PC-3 (cell line): Measurements from ENCODE around the gene PJA1. TPM values are rescaled to one million over a fixed set of nuclear protein-coding genes. Genes with fewer than 3 reads are reported as not detected.

Experiments used
- ATAC-seq: fragments of 200-7000 bp; cut with Tn5 transposase; 2 replicates; pipeline ENCODE4 v1.9.1; 2020; ENCODE audit warnings: mild to moderate bottlenecking, moderate library complexity
- BruUV-seq: library from RNA; stranded (reverse); fragments of 400-500 nt; replicated peaks from 2 replicates; lab custom pipeline; 2021; lab: Mats Ljungman, UMichigan
- CTCF ChIA-PET: fragments of 300-600 bp; sonication (Branson Sonifier 250); formaldehyde crosslinking; loops from one replicate; lab custom pipeline; 2022; ENCODE audit warnings: antibody characterized with exemption; lab: Charles Lee
- POLR2A ChIA-PET: fragments of 300-600 bp; sonication (Branson Sonifier 250); formaldehyde crosslinking; loops from one replicate; lab custom pipeline; 2022; ENCODE audit warnings: antibody characterized with exemption; ENCODE audit not compliant: unreplicated experiment; lab: Charles Lee
- DNase-seq: peaks from one replicate; pipeline ENCODE4 v3.0.0-alpha.2; 2015
- H2AFZ ChIP-seq: fragments of 300-600 bp; sonication (generic); 2 replicates; pipeline ENCODE4 v1.6.0; 2016; ENCODE audit warnings: antibody characterized with exemption, low read length
- H3F3A ChIP-seq: fragments of 300-600 bp; sonication (generic); one replicate; pipeline ENCODE4 v1.6.0; 2017; ENCODE audit warnings: antibody characterized with exemption, low read length, control low read depth, mild to moderate bottlenecking; ENCODE audit not compliant: unreplicated experiment
- H3K27ac ChIP-seq: fragments of 300-600 bp; sonication (generic); 2 replicates; pipeline ENCODE4 v1.5.1; 2016; ENCODE audit warnings: mild to moderate bottlenecking, low read length
- H3K27me3 ChIP-seq: fragments of 300-600 bp; sonication (generic); 2 replicates; pipeline ENCODE4 v1.6.1; 2016; ENCODE audit warnings: low read length, mixed read lengths
- H3K36me3 ChIP-seq: fragments of 300-600 bp; sonication (generic); 2 replicates; pipeline ENCODE4 v1.6.1; 2016; ENCODE audit warnings: low read depth, mixed run types, low read length, mixed read lengths
- H3K4me1 ChIP-seq: fragments of 300-600 bp; sonication (generic); 2 replicates; pipeline ENCODE4 v1.5.1; 2016; ENCODE audit warnings: low read length; ENCODE audit not compliant: insufficient read depth
- H3K4me2 ChIP-seq: fragments of 300-600 bp; sonication (generic); 2 replicates; pipeline ENCODE4 v1.6.0; 2016; ENCODE audit warnings: low read length
- H3K4me3 ChIP-seq: fragments of 300-600 bp; sonication (generic); 2 replicates; pipeline ENCODE4 v1.5.1; 2016; ENCODE audit warnings: mild to moderate bottlenecking, low read length, mixed read lengths
- H3K79me2 ChIP-seq: fragments of 300-600 bp; sonication (generic); 2 replicates; pipeline ENCODE4 v1.6.1; 2017; ENCODE audit warnings: low read length, mixed read lengths
- H3K9ac ChIP-seq: fragments of 300-600 bp; sonication (generic); 2 replicates; pipeline ENCODE4 v1.6.0; 2016; ENCODE audit warnings: mild to moderate bottlenecking, low read length
- H3K9me2 ChIP-seq: fragments of 300-600 bp; sonication (generic); replicated peaks from 2 replicates; pipeline ENCODE4 v1.6.1; 2016; ENCODE audit warnings: mixed run types, low read length, mixed read lengths
- H3K9me3 ChIP-seq: fragments of 300-600 bp; sonication (generic); 2 replicates; pipeline ENCODE4 v1.6.1; 2016; ENCODE audit warnings: low read length, mixed read lengths
- H4K20me1 ChIP-seq: fragments of 300-600 bp; sonication (generic); 2 replicates; pipeline ENCODE4 v1.6.1; 2016; ENCODE audit warnings: low read length, mixed read lengths
- EZH2 ChIP-seq: fragments of 300-600 bp; sonication (generic); IDR thresholded peaks from one replicate; pipeline ENCODE4 v1.6.1; 2017; ENCODE audit warnings: antibody characterized with exemption, mild to moderate bottlenecking, low read length; ENCODE audit not compliant: unreplicated experiment
- EZH2phosphoT487 ChIP-seq: fragments of 300-600 bp; sonication (generic); IDR thresholded peaks from 2 replicates; pipeline ENCODE4 v1.6.1; 2018; ENCODE audit warnings: mild to moderate bottlenecking, antibody characterized with exemption, low read length, borderline replicate concordance
- intact Hi-C: fragments of 100-400 bp; cut with micrococcal nuclease; formaldehyde crosslinking; loops from 2 replicates; pipeline ENCODE4 v1.9.0; 2023
- total RNA-seq: library from RNA; depleted of rRNA; stranded (reverse); fragments of >200 nt; gene quantifications from 2 replicates; pipeline ENCODE4 v1.2.3, GENCODE V29; 2014
- TF ChIP-seq, protein P1 (sequence below): fragments of 300-600 bp; sonication (generic); conservative IDR thresholded peaks from 2 replicates; pipeline ENCODE4 v1.5.1; 2017; ENCODE audit warnings: antibody characterized with exemption, low read depth, mild to moderate bottlenecking, low read length

PJA1 gene
- total RNA-seq, 1 experiment from 2014 or later, result 37.6 TPM

DNA sequence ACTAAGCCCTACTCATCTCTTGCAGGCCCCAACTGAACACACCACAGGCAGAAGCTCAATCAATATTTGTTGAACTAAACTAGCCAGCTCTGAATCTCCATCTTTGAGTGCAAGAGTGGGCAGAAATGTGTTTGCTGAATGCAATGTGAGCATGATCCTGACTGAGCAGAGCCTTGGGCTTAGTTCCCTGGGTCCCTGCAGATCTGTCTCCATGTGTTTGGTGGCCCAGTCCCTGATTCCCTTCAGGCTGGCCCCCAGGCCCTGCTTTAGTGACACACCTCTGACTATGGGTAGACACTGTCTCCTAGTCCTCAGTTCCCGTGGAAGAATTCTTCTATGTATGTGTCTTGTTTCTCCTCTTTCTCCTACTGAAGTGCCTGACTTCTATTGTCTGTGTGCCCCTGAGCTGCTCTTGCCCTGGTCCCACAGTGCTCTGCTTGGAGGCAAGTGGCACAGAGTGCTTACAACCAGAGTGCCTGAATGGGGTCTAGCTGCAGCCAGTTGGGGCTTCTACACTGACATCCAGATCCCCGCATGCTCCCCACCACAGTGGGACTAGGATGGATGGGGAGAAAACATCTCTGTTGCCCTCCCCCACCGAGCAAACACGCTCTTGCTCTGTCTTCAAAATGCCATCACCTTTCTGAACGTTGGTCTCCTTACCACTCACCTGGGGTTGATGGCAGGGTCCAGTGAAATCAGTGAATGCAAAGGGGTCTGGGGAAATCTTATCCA is 9.3 kb downstream of the PJA1 start:
- no peaks in the 10 kb centered on the region for H3K9me3 ChIP-seq
- H3K9me2 ChIP-seq, result no peaks in the 10 kb centered on the region
- peaks cover 36% of the 10 kb centered on the region for H3K4me1 ChIP-seq
- no peak overlapping the region for H3K9ac ChIP-seq
- H3F3A ChIP-seq, result no peaks in the 10 kb centered on the region
- no peaks in the 10 kb centered on the region for H3K36me3 ChIP-seq
- ChIA-PET CTCF (no interaction called here), POLR2A (interaction anchor here (0.7 kb wide), 1 partner anchor 327 kb away, joined by 4 read pairs; no protein-coding TSS in a partner anchor)
- H3K27ac ChIP-seq, result no peak overlapping the region
- no peak overlapping the region for H3K4me2 ChIP-seq
- intact Hi-C loops, result loop anchor here (10.0 kb wide), 1 partner anchor 121 kb away; no protein-coding TSS in a partner anchor
- TF ChIP-seq EZH2phosphoT487, result no peak
- TF ChIP-seq, protein P1, sequence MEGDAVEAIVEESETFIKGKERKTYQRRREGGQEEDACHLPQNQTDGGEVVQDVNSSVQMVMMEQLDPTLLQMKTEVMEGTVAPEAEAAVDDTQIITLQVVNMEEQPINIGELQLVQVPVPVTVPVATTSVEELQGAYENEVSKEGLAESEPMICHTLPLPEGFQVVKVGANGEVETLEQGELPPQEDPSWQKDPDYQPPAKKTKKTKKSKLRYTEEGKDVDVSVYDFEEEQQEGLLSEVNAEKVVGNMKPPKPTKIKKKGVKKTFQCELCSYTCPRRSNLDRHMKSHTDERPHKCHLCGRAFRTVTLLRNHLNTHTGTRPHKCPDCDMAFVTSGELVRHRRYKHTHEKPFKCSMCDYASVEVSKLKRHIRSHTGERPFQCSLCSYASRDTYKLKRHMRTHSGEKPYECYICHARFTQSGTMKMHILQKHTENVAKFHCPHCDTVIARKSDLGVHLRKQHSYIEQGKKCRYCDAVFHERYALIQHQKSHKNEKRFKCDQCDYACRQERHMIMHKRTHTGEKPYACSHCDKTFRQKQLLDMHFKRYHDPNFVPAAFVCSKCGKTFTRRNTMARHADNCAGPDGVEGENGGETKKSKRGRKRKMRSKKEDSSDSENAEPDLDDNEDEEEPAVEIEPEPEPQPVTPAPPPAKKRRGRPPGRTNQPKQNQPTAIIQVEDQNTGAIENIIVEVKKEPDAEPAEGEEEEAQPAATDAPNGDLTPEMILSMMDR, result no peak
- no peak for TF ChIP-seq EZH2
- H2AFZ ChIP-seq, result no peak overlapping the region
- BruUV-seq, result no TSS peak
- DNase-seq, result no peak
- no peaks in the 10 kb centered on the region for H3K79me2 ChIP-seq
- ATAC-seq, result no peak
- no peaks in the 10 kb centered on the region for H3K27me3 ChIP-seq
- no peak overlapping the region for H3K4me3 ChIP-seq
- no peaks in the 10 kb centered on the region for H4K20me1 ChIP-seq

DNA sequence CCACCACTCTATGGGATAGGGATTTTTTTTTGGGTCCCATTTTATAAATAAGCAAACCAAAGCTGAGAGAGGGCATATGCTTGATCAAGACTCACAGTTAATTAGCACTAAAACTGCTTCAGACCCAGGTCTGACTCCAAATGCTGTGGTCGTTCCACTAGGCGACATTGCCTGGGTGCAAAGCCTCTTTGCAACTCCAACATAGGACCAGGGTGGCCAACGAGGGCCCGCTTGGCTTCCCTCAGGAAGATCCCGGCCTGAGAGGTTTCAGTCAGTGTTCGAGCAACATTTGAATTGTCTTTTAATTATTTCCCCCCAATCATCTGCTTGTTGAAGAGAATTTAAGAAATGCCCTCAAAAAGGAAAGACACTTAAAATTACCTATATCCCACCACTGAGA is 11.2 kb downstream of the PJA1 start:
- Histone ChIP-seq H3K27ac (no peak overlapping the region), H2AFZ (no peak overlapping the region), H3K9me2 (no peaks in the 10 kb centered on the region), H4K20me1 (no peaks in the 10 kb centered on the region), H3K9ac (no peak overlapping the region), H3K36me3 (no peaks in the 10 kb centered on the region), H3K9me3 (no peaks in the 10 kb centered on the region), H3K4me3 (no peak overlapping the region), H3K27me3 (no peaks in the 10 kb centered on the region), H3F3A (no peaks in the 10 kb centered on the region), H3K79me2 (no peaks in the 10 kb centered on the region), H3K4me2 (no peak overlapping the region), H3K4me1 (peaks cover 44% of the 10 kb centered on the region)
- no peak for ATAC-seq
- BruUV-seq, result no TSS peak
- no peak for DNase-seq
- ChIA-PET CTCF (no interaction called here), POLR2A (no interaction called here)
- intact Hi-C loops, result loop anchor here (5.0 to 10.0 kb wide), 3 partner anchors 68 to 327 kb away; partner anchors contain the start of gene EFNB1
- TF ChIP-seq EZH2phosphoT487 (no peak), EZH2 (no peak)
- TF ChIP-seq, protein P1, result no peak

GRCh38 chrX:69153060-69153730 is 12.1 kb downstream of the PJA1 start:
- H3K36me3 ChIP-seq, result no peaks in the 10 kb centered on the region

More at GRCh38 chrX:69153060-69153730, 12.1 kb downstream of the PJA1 start:
- peak overlapping the region; percentile 6; the same call in 1 of the 2 replicates for H3K9ac ChIP-seq
- no peaks in the 10 kb centered on the region for H3K9me2 ChIP-seq
- H4K20me1 ChIP-seq, result no peaks in the 10 kb centered on the region
- peak overlapping the region; percentile 96 for H3K27ac ChIP-seq
- H3F3A ChIP-seq, result no peaks in the 10 kb centered on the region
- ChIA-PET CTCF (no interaction called here), POLR2A (no interaction called here)
- peaks cover 39% of the 10 kb centered on the region for H3K4me1 ChIP-seq
- no peaks in the 10 kb centered on the region for H3K27me3 ChIP-seq
- intact Hi-C loops, result loop anchor here (5.0 to 10.0 kb wide), 3 partner anchors 69 to 326 kb away; partner anchors contain the start of gene EFNB1
- no peaks in the 10 kb centered on the region for H3K79me2 ChIP-seq
- DNase-seq, result no peak
- TF ChIP-seq, protein P1, result no peak
- TF ChIP-seq EZH2 (no peak), EZH2phosphoT487 (no peak)
- H3K4me2 ChIP-seq, result peak overlapping the region; percentile 40; the same call in 1 of the 2 replicates
- no peak for ATAC-seq
- no peak overlapping the region for H3K4me3 ChIP-seq
- BruUV-seq, result no TSS peak
- no peak overlapping the region for H2AFZ ChIP-seq
- H3K9me3 ChIP-seq, result no peaks in the 10 kb centered on the region
